Right lobe of liver (tissue), 6 donors: ENCODE measurements around the gene KXD1. TPM values are rescaled to one million over a fixed set of nuclear protein-coding genes. Genes with fewer than 3 reads are reported as not detected.
"Not testable (repeated sequence)": the region's sequence is repeated elsewhere in the genome, so short reads cannot be mapped to it uniquely, and the experiment has no call there.

Experiments
- ATAC-seq, 4 donors: fragments of 200-7000 bp; cut with Tn5 transposase; one replicate each; pipeline ENCODE4 v1.9.1; 2020; ENCODE audit warnings: mild to moderate bottlenecking in 4 of 4, moderate library complexity in 4 of 4
- DNase-seq, 3 donors: peaks; one replicate each; pipeline ENCODE4 v3.0.0-alpha.2; 2020
- H3K27ac ChIP-seq, 3 donors: fragments of 200-600 bp; one replicate each; pipeline ENCODE4 v1.8.0; 2022
- H3K27me3 ChIP-seq, 2 donors: fragments of 200-600 bp; one replicate each; pipeline ENCODE4 v1.8.0; 2022
- H3K36me3 ChIP-seq, 4 donors: fragments of 200-600 bp; sonication (generic) in 1 of 4; one replicate each; pipeline versions ENCODE4 v1.5.1 to v1.8.0; 2017 to 2022; ENCODE audit warnings: control low read depth in 1 of 4
- H3K4me1 ChIP-seq, 4 donors: fragments of 200-600 bp; sonication (generic) in 1 of 4; one replicate each; pipeline versions ENCODE4 v1.5.1 to v1.8.0; 2017 to 2022; ENCODE audit warnings: control low read depth in 1 of 4
- H3K4me3 ChIP-seq, 3 donors: fragments of 200-600 bp; one replicate each; pipeline ENCODE4 v1.8.0; 2022
- H3K9me3 ChIP-seq, 4 donors: fragments of 200-600 bp; sonication (generic) in 1 of 4; one replicate each; pipeline versions ENCODE4 v1.5.1 to v1.8.0; 2017 to 2022; ENCODE audit warnings: control low read depth in 1 of 4
- CTCF ChIP-seq, 4 donors: fragments of 200-600 bp in 3 of 4; fragments of 450-650 bp in 1 of 4; IDR thresholded peaks; one replicate each; pipeline versions ENCODE4 v1.5.1 to v1.8.0; 2016 to 2022; ENCODE audit warnings: antibody characterized with exemption in 4 of 4, mild to moderate bottlenecking in 2 of 4
- POLR2A ChIP-seq: fragments of 450-650 bp; IDR thresholded peaks from one replicate; pipeline ENCODE4 v1.6.1; 2017; ENCODE audit warnings: antibody characterized with exemption, mild to moderate bottlenecking
- WGBS: methylation state at CpG from one replicate; pipeline ENCODE4 v1.1.6; 2018; ENCODE audit warnings: low coverage, low lambda C conversion rate; ENCODE audit not compliant: insufficient coverage; ENCODE audit errors: missing lambda C conversion rate; 5-methylcytosine and 5-hydroxymethylcytosine counted together
- intact Hi-C, 2 donors: fragments of 100-400 bp; cut with DNase I; formaldehyde crosslinking; loops; one replicate each; pipeline versions ENCODE4 v1.11.2 to v1.14.1; 2022
- total RNA-seq, 6 experiments: library from RNA; depleted of rRNA in 2 of 6; stranded (reverse); fragments of >200 nt in 2 of 6; fragmentation: NEBNext Ultra II Directional in 3 of 6; extraction: Animal tissue kit (Norgen Biotek cat#: 25700) in 3 of 6; gene quantifications; one replicate each; pipeline versions ENCODE4 v1.1.0 to v1.2.4, GENCODE V29; 2016 to 2023
- donor health status: DM: no; HTN: yes; CAD: no.
- donor health status: DM: no; HTN: no; CAD: no.
- donor health status: DM: no; HTN: no; CAD: no.
- donor health status: DM: no; HTN: yes; CAD: no.
- donor health status: DM: no; HTN: yes; CAD: no.

KXD1 gene
- total RNA-seq, 6 experiments from 2014 or later, result 30.2 to 93.0 (median 36.1) TPM

- no peak for ATAC-seq
These were observed 32.9 kb downstream of the KXD1 start for GRCh38 chr19:18590273-18591272.

GRCh38 chr19:18591735-18592385, 34.2 kb downstream of the KXD1 start:
- 86% methylated on average over 6 of the region's 22 CpGs for WGBS

More at GRCh38 chr19:18590273-18591272, 32.9 kb downstream of the KXD1 start:
- Histone ChIP-seq H3K27me3 (no peaks in the 10 kb centered on the region), H3K27ac (no peak overlapping the region), H3K4me1 (peaks cover 0 to 22% (median 9%) of the 10 kb centered on the region in 4 donors), H3K4me3 (no peak overlapping the region), H3K9me3 (no peaks in the 10 kb centered on the region), H3K36me3 (peaks cover 0 to 9% (median 2%) of the 10 kb centered on the region in 4 donors)
- WGBS, result 86% methylated on average over 18 of the region's 40 CpGs
- no peak for DNase-seq
- no peak for TF ChIP-seq POLR2A
- TF ChIP-seq CTCF (IDR thresholded peaks at IDR 0.05), result no peak
- intact Hi-C loops, result loop anchor here in 1 of 2 donors (5.0 kb wide), 1 partner anchor 257 kb away; no protein-coding TSS in a partner anchor

GRCh38 chr19:18592732-18593131, 35.1 kb downstream of the KXD1 start:
- intact Hi-C loops, result loop anchor here in 1 of 2 donors (5.0 kb wide), 1 partner anchor 255 kb away; no protein-coding TSS in a partner anchor
- H3K27ac ChIP-seq, DNase-seq, H3K36me3 ChIP-seq, ATAC-seq, H3K4me3 ChIP-seq, H3K9me3 ChIP-seq, H3K27me3 ChIP-seq: not testable (repeated sequence)
- 0% methylated on average over 1 of the region's 5 CpGs for WGBS
- H3K4me1 ChIP-seq, result peaks cover 0 to 22% (median 9%) of the 10 kb centered on the region in 4 donors

More at GRCh38 chr19:18591735-18592385, 34.2 kb downstream of the KXD1 start:
- H3K27me3 ChIP-seq, result no peaks in the 10 kb centered on the region
- ATAC-seq, result no peak
- H3K27ac ChIP-seq, result no peak overlapping the region
- H3K9me3 ChIP-seq, result no peaks in the 10 kb centered on the region
- H3K36me3 ChIP-seq, result peaks cover 0 to 9% (median 2%) of the 10 kb centered on the region in 4 donors
- no peak for TF ChIP-seq POLR2A
- TF ChIP-seq CTCF (IDR thresholded peaks at IDR 0.05), result no peak
- DNase-seq, result no peak
- no peak overlapping the region for H3K4me3 ChIP-seq
- H3K4me1 ChIP-seq, result peaks cover 0 to 22% (median 9%) of the 10 kb centered on the region in 4 donors
- intact Hi-C loops, result loop anchor here in 1 of 2 donors (5.0 kb wide), 1 partner anchor 255 kb away; no protein-coding TSS in a partner anchor

GRCh38 chr19:18593367-18594095, 35.9 kb downstream of the KXD1 start:
- Histone ChIP-seq H3K27ac (no peak overlapping the region), H3K4me3 (no peak overlapping the region), H3K36me3 (peaks cover 0 to 9% (median 2%) of the 10 kb centered on the region in 4 donors), H3K27me3 (no peaks in the 10 kb centered on the region), H3K4me1 (peaks cover 0 to 22% (median 9%) of the 10 kb centered on the region in 4 donors), H3K9me3 (no peaks in the 10 kb centered on the region)
- ATAC-seq (no peak), DNase-seq (no peak)
- TF ChIP-seq POLR2A (no peak), CTCF (IDR thresholded peaks at IDR 0.05) (no peak)
- 20% methylated on average over 7 of the region's 25 CpGs for WGBS
- intact Hi-C loops, result loop anchor here in 1 of 2 donors (5.0 kb wide), 1 partner anchor 254 kb away; no protein-coding TSS in a partner anchor
